Naive B cell (primary cell): ENCODE data around the gene TYR. TPM values are rescaled to one million over a fixed set of nuclear protein-coding genes. Genes with fewer than 3 reads are reported as not detected.
"Not testable (repeated sequence)": the region's sequence is repeated elsewhere in the genome, so short reads cannot be mapped to it uniquely, and the experiment has no call there.

Experiments
- ATAC-seq, 2 donors: fragments of 150-1000 bp; cut with Tn5 transposase; 2 replicates each; pipeline ENCODE4 v1.10.0; 2021; ENCODE audit warnings: low read depth in 2 of 2, mild to moderate bottlenecking in 2 of 2, moderate library complexity in 2 of 2
- DNase-seq: peaks from one replicate; pipeline ENCODE4 v3.0.0; 2022
- H3K27ac Mint-ChIP-seq, 6 donors: one replicate each; pipeline ENCODE4 v1.8.0; 2020 to 2022; ENCODE audit warnings: mild to moderate bottlenecking in 6 of 6, mixed read lengths in 6 of 6, moderate library complexity in 5 of 6, inconsistent platforms in 2 of 6
- H3K27me3 Mint-ChIP-seq, 3 donors: one replicate each; pipeline ENCODE4 v1.8.0; 2021 to 2022; ENCODE audit warnings: mixed read lengths in 3 of 3, mild to moderate bottlenecking in 1 of 3
- H3K36me3 Mint-ChIP-seq, 2 donors: one replicate each; pipeline ENCODE4 v1.8.0; 2020 to 2022; ENCODE audit warnings: mixed read lengths in 2 of 2, inconsistent platforms in 1 of 2, mild to moderate bottlenecking in 1 of 2
- H3K4me1 Mint-ChIP-seq, 3 donors: one replicate each; pipeline ENCODE4 v1.8.0; 2020 to 2022; ENCODE audit warnings: mixed read lengths in 3 of 3, inconsistent platforms in 1 of 3, mild to moderate bottlenecking in 1 of 3, moderate library complexity in 1 of 3
- H3K4me3 Mint-ChIP-seq, 8 donors: one replicate each; pipeline ENCODE4 v1.8.0; 2020 to 2022; ENCODE audit warnings: mild to moderate bottlenecking in 8 of 8, mixed read lengths in 8 of 8, moderate library complexity in 8 of 8, inconsistent platforms in 2 of 8
- H3K9me3 Mint-ChIP-seq, 7 donors: one replicate each; pipeline ENCODE4 v1.8.0; 2020 to 2022; ENCODE audit warnings: mixed read lengths in 7 of 7, mild to moderate bottlenecking in 5 of 7, inconsistent platforms in 2 of 7, moderate library complexity in 1 of 7
- polyA plus RNA-seq, 6 donors: library from polyadenylated mRNA; unstranded; fragments of 300-500 nt; fragmentation: Illumina TruSeq; gene quantifications; one replicate each; pipeline ENCODE4 v1.2.3, GENCODE V29; 2021; ENCODE audit warnings: low read depth in 6 of 6

Gene TYR
- polyA plus RNA-seq, 6 donors from 2014 or later, result not detected

DNA sequence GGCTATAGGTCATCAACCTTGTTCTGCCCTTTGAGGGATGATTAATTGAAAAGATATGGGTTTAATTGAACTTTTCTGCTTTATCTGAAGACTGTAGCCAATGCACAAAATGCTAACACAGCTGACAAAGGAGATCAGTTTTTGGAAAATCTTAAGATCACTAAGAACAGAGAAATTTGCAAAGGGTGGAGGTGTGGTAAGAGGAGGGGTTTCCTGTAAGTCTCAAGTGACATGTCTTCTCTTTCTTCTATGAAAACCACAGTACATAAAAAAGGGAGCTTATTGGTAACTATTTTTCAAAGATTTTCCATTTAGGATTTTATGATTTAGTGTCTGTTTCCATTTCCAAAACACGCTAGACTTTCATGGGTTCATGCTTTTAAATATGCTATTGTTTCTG is 108.9 kb downstream of the TYR start:
- not testable (repeated sequence) for H3K27me3 Mint-ChIP-seq, DNase-seq, H3K36me3 Mint-ChIP-seq, H3K4me1 Mint-ChIP-seq, H3K9me3 Mint-ChIP-seq, ATAC-seq, H3K4me3 Mint-ChIP-seq, H3K27ac Mint-ChIP-seq

GRCh38 chr11:89288004-89288403 is 110.3 kb downstream of the TYR start:
- ATAC-seq, H3K9me3 Mint-ChIP-seq, H3K27me3 Mint-ChIP-seq, H3K4me3 Mint-ChIP-seq, H3K36me3 Mint-ChIP-seq, H3K4me1 Mint-ChIP-seq, DNase-seq, H3K27ac Mint-ChIP-seq: not testable (repeated sequence)

DNA sequence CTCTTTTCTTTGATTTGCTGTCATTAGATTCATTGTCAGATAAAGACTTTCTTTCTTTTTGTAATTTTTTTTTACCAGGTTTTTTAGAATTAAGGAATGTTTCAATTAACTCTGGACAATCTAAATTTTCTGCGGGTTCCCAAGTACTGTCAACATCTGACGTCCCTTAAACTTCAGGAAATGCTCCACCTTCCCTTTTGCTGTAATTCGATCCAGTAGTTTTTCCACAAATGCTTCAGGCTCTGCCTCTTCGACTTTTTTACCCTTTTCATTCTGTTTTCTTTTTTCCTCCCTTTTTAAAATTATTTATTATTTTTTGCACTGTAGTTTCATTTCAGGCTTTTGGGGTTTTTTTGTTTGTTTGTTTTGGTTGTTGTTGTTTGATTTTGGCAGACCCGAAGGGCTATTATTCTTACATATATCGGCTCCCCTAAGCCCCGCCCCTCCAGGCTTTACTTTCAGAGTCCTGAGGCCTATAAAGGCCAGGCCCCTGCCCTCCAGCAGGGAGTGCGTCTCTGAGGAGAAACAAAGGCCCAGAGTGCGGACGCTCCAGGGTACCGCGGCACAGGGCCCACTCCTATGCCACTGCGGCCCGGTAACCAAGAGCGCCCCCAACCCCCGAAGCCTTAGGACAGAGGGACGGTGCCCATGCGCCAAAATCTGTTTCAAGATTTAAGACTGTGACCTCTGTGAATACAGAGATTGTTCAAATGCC is 116.4 kb downstream of the TYR start:
- H3K9me3 Mint-ChIP-seq, result peaks cover 0 to 2% (median 0%) of the 10 kb centered on the region in 7 donors
- H3K36me3 Mint-ChIP-seq, result no peaks in the 10 kb centered on the region
- no peak overlapping the region for H3K27ac Mint-ChIP-seq
- ATAC-seq (no peak), DNase-seq (no peak)
- no peak overlapping the region for H3K4me3 Mint-ChIP-seq
- no peaks in the 10 kb centered on the region for H3K27me3 Mint-ChIP-seq
- H3K4me1 Mint-ChIP-seq, result no peaks in the 10 kb centered on the region

DNA sequence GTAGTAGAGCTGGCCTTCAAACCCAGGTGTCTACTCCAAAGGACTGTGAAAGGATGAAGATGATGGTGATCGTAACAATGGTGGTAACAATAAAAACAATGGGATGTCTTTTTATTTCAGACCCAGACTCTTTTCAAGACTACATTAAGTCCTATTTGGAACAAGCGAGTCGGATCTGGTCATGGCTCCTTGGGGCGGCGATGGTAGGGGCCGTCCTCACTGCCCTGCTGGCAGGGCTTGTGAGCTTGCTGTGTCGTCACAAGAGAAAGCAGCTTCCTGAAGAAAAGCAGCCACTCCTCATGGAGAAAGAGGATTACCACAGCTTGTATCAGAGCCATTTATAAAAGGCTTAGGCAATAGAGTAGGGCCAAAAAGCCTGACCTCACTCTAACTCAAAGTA is 117.3 kb downstream of the TYR start:
- H3K9me3 Mint-ChIP-seq, DNase-seq, ATAC-seq, H3K36me3 Mint-ChIP-seq, H3K27me3 Mint-ChIP-seq, H3K4me1 Mint-ChIP-seq, H3K4me3 Mint-ChIP-seq, H3K27ac Mint-ChIP-seq: not testable (repeated sequence)

DNA sequence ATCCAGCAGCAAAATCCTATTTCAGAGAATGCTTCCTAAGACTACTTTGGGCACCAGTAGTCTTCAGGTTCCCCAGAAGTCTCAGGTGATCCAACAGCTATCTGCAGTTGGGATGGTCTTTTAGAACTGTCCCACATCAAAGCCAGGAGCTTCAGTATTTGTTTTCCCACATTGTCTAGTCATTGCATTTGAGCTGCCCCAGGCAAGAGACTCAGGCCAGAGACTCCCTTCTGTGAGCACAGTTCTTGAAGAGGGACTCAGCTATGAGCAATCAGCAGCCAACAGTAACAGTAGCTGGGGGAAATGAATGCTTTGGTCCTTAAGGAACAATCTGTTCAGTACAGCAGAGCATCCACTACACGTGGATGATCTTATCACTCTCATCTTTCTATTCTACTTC is 125.4 kb downstream of the TYR start:
- DNase-seq, ATAC-seq, H3K9me3 Mint-ChIP-seq, H3K4me3 Mint-ChIP-seq, H3K27ac Mint-ChIP-seq, H3K27me3 Mint-ChIP-seq, H3K36me3 Mint-ChIP-seq, H3K4me1 Mint-ChIP-seq: not testable (repeated sequence)

GRCh38 chr11:89308272-89308671 is 130.6 kb downstream of the TYR start:
- H3K27ac Mint-ChIP-seq, ATAC-seq, H3K4me1 Mint-ChIP-seq, H3K9me3 Mint-ChIP-seq, H3K36me3 Mint-ChIP-seq, H3K27me3 Mint-ChIP-seq, H3K4me3 Mint-ChIP-seq, DNase-seq: not testable (repeated sequence)

- not testable (repeated sequence) for H3K4me3 Mint-ChIP-seq, H3K27me3 Mint-ChIP-seq, H3K4me1 Mint-ChIP-seq, ATAC-seq, H3K27ac Mint-ChIP-seq, DNase-seq, H3K9me3 Mint-ChIP-seq, H3K36me3 Mint-ChIP-seq
Observed at GRCh38 chr11:89309321-89309985, 131.8 kb downstream of the TYR start.

DNA sequence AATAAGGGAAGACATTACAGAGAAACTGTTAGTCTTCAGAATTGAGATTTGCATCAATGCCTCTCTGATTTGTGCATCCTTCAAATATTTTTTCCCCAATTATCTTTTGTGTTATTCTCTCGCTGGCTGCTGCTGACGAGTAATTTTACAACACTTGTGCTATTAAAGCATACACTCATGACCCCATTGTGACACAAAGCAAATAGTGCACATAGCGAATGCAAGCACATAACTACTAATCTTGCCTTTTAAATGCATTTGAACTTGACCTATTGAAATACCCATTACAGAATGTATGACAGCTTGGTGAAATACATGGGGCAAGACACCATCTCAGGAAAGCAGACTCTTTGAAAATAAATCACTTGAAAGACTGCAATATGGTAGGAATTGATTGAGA is 132.9 kb downstream of the TYR start:
- H3K27me3 Mint-ChIP-seq, H3K36me3 Mint-ChIP-seq, H3K4me1 Mint-ChIP-seq, H3K4me3 Mint-ChIP-seq, H3K27ac Mint-ChIP-seq, DNase-seq, ATAC-seq, H3K9me3 Mint-ChIP-seq: not testable (repeated sequence)

DNA sequence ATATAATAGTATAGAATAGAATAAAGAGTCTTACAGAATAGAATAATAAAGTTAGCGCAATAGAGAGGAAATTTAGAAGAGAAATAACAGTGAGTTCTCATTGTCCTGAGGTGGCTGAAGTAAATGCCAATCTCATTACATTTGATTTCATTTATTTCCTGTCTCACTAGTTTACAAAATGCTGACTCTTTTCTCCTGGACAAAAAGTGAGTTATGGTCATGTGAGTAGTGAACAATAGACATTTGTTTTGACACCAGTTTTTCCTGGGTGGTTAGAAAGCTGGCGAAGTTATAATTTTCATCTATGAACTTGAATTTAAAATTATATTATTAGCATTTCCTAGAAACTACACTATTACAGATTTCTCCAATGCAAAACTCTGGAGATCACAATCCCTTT is 143.7 kb downstream of the TYR start:
- DNase-seq, result no peak
- H3K4me3 Mint-ChIP-seq, result no peak overlapping the region
- no peaks in the 10 kb centered on the region for H3K36me3 Mint-ChIP-seq
- H3K4me1 Mint-ChIP-seq, result no peaks in the 10 kb centered on the region
- ATAC-seq, result no peak
- no peaks in the 10 kb centered on the region for H3K27me3 Mint-ChIP-seq
- peaks cover 0 to 4% (median 0%) of the 10 kb centered on the region in 7 donors for H3K9me3 Mint-ChIP-seq
- no peak overlapping the region for H3K27ac Mint-ChIP-seq

- DNase-seq (no peak), ATAC-seq (no peak)
- Mint-ChIP-seq H3K9me3 (peaks cover 0 to 4% (median 0%) of the 10 kb centered on the region in 7 donors), H3K27ac (no peak overlapping the region), H3K4me3 (no peak overlapping the region), H3K4me1 (no peaks in the 10 kb centered on the region), H3K27me3 (no peaks in the 10 kb centered on the region), H3K36me3 (no peaks in the 10 kb centered on the region)
Observed at GRCh38 chr11:89327885-89328284, 150.2 kb downstream of the TYR start.

DNA sequence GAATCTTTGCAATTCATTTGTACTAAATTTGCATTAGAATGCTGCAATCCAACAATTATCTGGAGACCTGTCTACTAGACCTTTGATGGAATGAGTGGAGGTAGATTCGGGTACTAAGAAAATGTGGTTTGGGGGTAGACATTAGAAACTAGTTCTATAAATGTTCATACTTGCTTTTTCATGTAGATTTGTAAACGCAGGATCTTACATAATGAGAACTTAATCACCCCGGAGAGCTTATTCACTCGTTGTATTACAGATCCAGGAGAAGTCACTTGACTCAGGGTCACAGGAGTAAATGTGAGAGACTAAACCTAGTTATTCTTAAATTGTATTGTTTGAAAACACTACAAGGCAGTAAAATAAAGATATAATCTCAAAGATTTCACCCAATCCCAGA is 154.3 kb downstream of the TYR start:
- H3K4me1 Mint-ChIP-seq, H3K27me3 Mint-ChIP-seq, H3K4me3 Mint-ChIP-seq, H3K9me3 Mint-ChIP-seq, H3K27ac Mint-ChIP-seq, H3K36me3 Mint-ChIP-seq, DNase-seq, ATAC-seq: not testable (repeated sequence)

- H3K36me3 Mint-ChIP-seq, H3K9me3 Mint-ChIP-seq, H3K4me3 Mint-ChIP-seq, H3K27ac Mint-ChIP-seq, H3K27me3 Mint-ChIP-seq, ATAC-seq, H3K4me1 Mint-ChIP-seq, DNase-seq: not testable (repeated sequence)
Observed at GRCh38 chr11:89333704-89334103, 156.0 kb downstream of the TYR start.

GRCh38 chr11:89337100-89337650 is 159.5 kb downstream of the TYR start:
- not testable (repeated sequence) for ATAC-seq, DNase-seq, H3K4me3 Mint-ChIP-seq, H3K27ac Mint-ChIP-seq, H3K36me3 Mint-ChIP-seq, H3K4me1 Mint-ChIP-seq, H3K9me3 Mint-ChIP-seq, H3K27me3 Mint-ChIP-seq

DNA sequence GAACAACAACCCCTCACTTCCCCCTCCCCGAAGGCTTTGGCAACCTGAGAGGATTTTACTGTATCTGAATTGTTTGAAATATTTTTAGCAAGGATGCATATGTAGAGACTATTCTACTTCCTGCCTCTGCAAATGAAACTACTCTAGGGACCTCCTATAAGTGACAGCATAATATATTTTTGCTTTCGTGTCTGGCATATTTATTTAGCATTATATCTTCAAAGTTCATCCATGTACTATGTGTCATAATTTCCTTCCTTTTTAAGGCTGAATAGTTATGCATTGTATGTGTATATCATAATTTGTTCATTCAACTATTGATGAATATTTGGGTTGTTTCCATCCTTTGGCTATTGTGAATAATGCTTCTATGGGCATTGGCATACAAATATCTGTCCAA is 160.4 kb downstream of the TYR start:
- not testable (repeated sequence) for DNase-seq, H3K27me3 Mint-ChIP-seq, H3K9me3 Mint-ChIP-seq, H3K27ac Mint-ChIP-seq, H3K4me1 Mint-ChIP-seq, ATAC-seq, H3K4me3 Mint-ChIP-seq, H3K36me3 Mint-ChIP-seq
